IMR-90 (cell line): ENCODE data around the gene MAN2C1. TPM values are rescaled to one million over a fixed set of nuclear protein-coding genes. Genes with fewer than 3 reads are reported as not detected.

Experiments
- ATAC-seq: fragments of 200-7000 bp; cut with Tn5 transposase; 2 replicates; pipeline ENCODE4 v1.9.1; 2020; ENCODE audit warnings: low read depth, mild to moderate bottlenecking, moderate library complexity
- BruUV-seq: library from RNA; stranded (reverse); fragments of 400-500 nt; replicated peaks from 2 replicates; lab custom pipeline; 2021; lab: Mats Ljungman, UMichigan
- CTCF ChIA-PET: fragments of 300-600 bp; formaldehyde crosslinking; extraction: SDS; loops from one replicate; lab custom pipeline; 2021; ENCODE audit warnings: antibody characterized with exemption; lab: Yijun Ruan, JAX
- POLR2A ChIA-PET: fragments of 300-600 bp; sonication (Branson Sonifier 250); formaldehyde crosslinking; loops from one replicate; lab custom pipeline; 2022; ENCODE audit warnings: antibody characterized with exemption; ENCODE audit not compliant: unreplicated experiment; lab: Charles Lee
- DNase-seq: peaks from one replicate; pipeline ENCODE4 v3.0.0; 2013
- H2AFZ ChIP-seq: replicated peaks from 2 replicates; pipeline ENCODE3; 2013; ENCODE audit warnings: low read length, mild to moderate bottlenecking; ENCODE audit not compliant: poor library complexity
- H2AK5ac ChIP-seq: 2 replicates; pipeline ENCODE4 v1.6.1; 2013; ENCODE audit warnings: low read depth, low read length, inconsistent platforms
- H2AK9ac ChIP-seq: replicated peaks from 2 replicates; pipeline ENCODE3; 2013; ENCODE audit warnings: mild to moderate bottlenecking, low read depth, low read length, moderate library complexity; ENCODE audit not compliant: poor library complexity
- H2BK120ac ChIP-seq: 2 replicates; pipeline ENCODE4 v1.6.1; 2013; ENCODE audit warnings: low read depth, low read length, inconsistent platforms
- H2BK15ac ChIP-seq: 3 replicates; pipeline ENCODE4 v1.6.1; 2013; ENCODE audit warnings: low read depth, low read length, inconsistent platforms
- H2BK20ac ChIP-seq: 2 replicates; pipeline ENCODE4 v1.6.1; 2013; ENCODE audit warnings: low read depth, mild to moderate bottlenecking, inconsistent platforms, low read length, moderate library complexity
- H2BK5ac ChIP-seq: 2 replicates; pipeline ENCODE4 v1.6.1; 2013; ENCODE audit warnings: mild to moderate bottlenecking, low read depth, low read length, inconsistent platforms; ENCODE audit not compliant: poor library complexity, severe bottlenecking
- H3K14ac ChIP-seq: replicated peaks from 2 replicates; pipeline ENCODE4 v1.6.1; 2013; ENCODE audit warnings: low read depth, low read length, inconsistent platforms
- H3K18ac ChIP-seq: 2 replicates; pipeline ENCODE4 v1.6.1; 2013; ENCODE audit warnings: low read depth, low read length, control low read depth
- H3K23ac ChIP-seq: 2 replicates; pipeline ENCODE4 v1.6.1; 2013; ENCODE audit warnings: low read depth, low read length, inconsistent platforms
- H3K27ac ChIP-seq: 2 replicates; pipeline ENCODE4 v1.5.1; 2013; ENCODE audit warnings: mild to moderate bottlenecking, control low read depth, low read length; ENCODE audit not compliant: insufficient read depth
- H3K27me3 ChIP-seq: 2 replicates; pipeline ENCODE4 v1.6.1; 2013; ENCODE audit warnings: low read length; ENCODE audit not compliant: control insufficient read depth, insufficient read depth
- H3K36me3 ChIP-seq: 2 replicates; pipeline ENCODE4 v1.6.1; 2013; ENCODE audit warnings: low read length, mixed read lengths; ENCODE audit not compliant: control insufficient read depth, insufficient read depth
- H3K4ac ChIP-seq: 2 replicates; pipeline ENCODE4 v1.6.1; 2013; ENCODE audit warnings: low read depth, low read length, inconsistent platforms
- H3K4me1 ChIP-seq: 2 replicates; pipeline ENCODE4 v1.6.1; 2013; ENCODE audit warnings: low read length, mixed read lengths; ENCODE audit not compliant: control insufficient read depth, insufficient read depth
- H3K4me2 ChIP-seq: 2 replicates; pipeline ENCODE4 v1.6.1; 2013; ENCODE audit warnings: low read depth, mild to moderate bottlenecking, control low read depth, low read length, moderate library complexity
- H3K4me3 ChIP-seq: 2 replicates; pipeline ENCODE4 v1.5.1; 2013; ENCODE audit warnings: low read depth, mild to moderate bottlenecking, control low read depth, low read length, moderate library complexity; ENCODE audit not compliant: insufficient read depth
- H3K56ac ChIP-seq: 2 replicates; pipeline ENCODE4 v1.6.1; 2013; ENCODE audit warnings: low read length, inconsistent platforms; ENCODE audit not compliant: insufficient read depth; ENCODE audit errors: extremely low read depth
- H3K79me1 ChIP-seq, 2 experiments: 2 replicates each; pipeline ENCODE4 v1.6.1; 2013; ENCODE audit warnings: low read length in 2 of 2, inconsistent platforms in 1 of 2, low read depth in 1 of 2
- H3K9ac ChIP-seq: 2 replicates; pipeline ENCODE4 v1.6.1; 2013; ENCODE audit warnings: low read depth, low read length, control low read depth
- H3K9me1 ChIP-seq: 2 replicates; pipeline ENCODE4 v1.6.1; 2013; ENCODE audit warnings: low read length, inconsistent platforms; ENCODE audit not compliant: insufficient read depth
- H3K9me3 ChIP-seq: 2 replicates; pipeline ENCODE4 v1.6.1; 2013; ENCODE audit warnings: low read length; ENCODE audit not compliant: control insufficient read depth, insufficient read depth
- H4K20me1 ChIP-seq: 2 replicates; pipeline ENCODE4 v1.6.1; 2013; ENCODE audit warnings: low read length, inconsistent platforms; ENCODE audit not compliant: insufficient read depth
- H4K5ac ChIP-seq: 2 replicates; pipeline ENCODE4 v1.6.1; 2013; ENCODE audit warnings: mild to moderate bottlenecking, low read depth, low read length, control low read depth
- H4K8ac ChIP-seq, 2 experiments: 2 replicates each; pipeline ENCODE4 v1.6.1; 2013; ENCODE audit warnings: low read depth in 2 of 2, low read length in 2 of 2, control low read depth in 1 of 2, inconsistent platforms in 1 of 2
- H4K91ac ChIP-seq: 2 replicates; pipeline ENCODE4 v1.6.1; 2013; ENCODE audit warnings: low read depth, low read length, inconsistent platforms; ENCODE audit not compliant: insufficient read depth
- BHLHE40 ChIP-seq: fragments of 150-350 bp; IDR thresholded peaks from 2 replicates; pipeline ENCODE4 v1.6.1; 2016; ENCODE audit warnings: mild to moderate bottlenecking, low read depth, low read length
- CEBPB ChIP-seq: IDR thresholded peaks from 2 replicates; pipeline ENCODE4 v1.6.1; 2012; ENCODE audit warnings: low read depth, low read length, improper control_type of control experiment
- CHD1 ChIP-seq: IDR thresholded peaks from 2 replicates; pipeline ENCODE4 v1.6.1; 2012; ENCODE audit warnings: low read depth, low read length, improper control_type of control experiment
- CTCF ChIP-seq: conservative IDR thresholded peaks from 2 replicates; pipeline ENCODE4 v1.5.1; 2012; ENCODE audit warnings: mild to moderate bottlenecking, low read depth, low read length, improper control_type of control experiment
- ELK1 ChIP-seq: fragments of 150-350 bp; IDR thresholded peaks from 2 replicates; pipeline ENCODE4 v1.6.1; 2016; ENCODE audit warnings: low read depth, mild to moderate bottlenecking, low read length, moderate library complexity, borderline replicate concordance
- FOS ChIP-seq: fragments of 150-350 bp; IDR thresholded peaks from 2 replicates; pipeline ENCODE4 v1.6.1; 2016; ENCODE audit warnings: low read depth, low read length
- MAFK ChIP-seq: IDR thresholded peaks from 2 replicates; pipeline ENCODE4 v1.6.1; 2012; ENCODE audit warnings: low read depth, low read length, improper control_type of control experiment
- MAZ ChIP-seq: IDR thresholded peaks from 2 replicates; pipeline ENCODE4 v1.6.1; 2012; ENCODE audit warnings: low read depth, mild to moderate bottlenecking, low read length, improper control_type of control experiment, moderate library complexity, borderline replicate concordance
- MXI1 ChIP-seq: IDR thresholded peaks from 2 replicates; pipeline ENCODE4 v1.6.1; 2012; ENCODE audit warnings: low read depth, mild to moderate bottlenecking, low read length, moderate library complexity, borderline replicate concordance
- NFE2L2 ChIP-seq: fragments of 150-350 bp; IDR thresholded peaks from 2 replicates; pipeline ENCODE4 v1.6.1; 2016; ENCODE audit warnings: low read depth, mild to moderate bottlenecking, low read length
- POLR2A ChIP-seq: IDR thresholded peaks from 2 replicates; pipeline ENCODE4 v1.6.1; 2012; ENCODE audit warnings: mild to moderate bottlenecking, low read depth, low read length
- RCOR1 ChIP-seq: IDR thresholded peaks from 2 replicates; pipeline ENCODE4 v1.6.1; 2012; ENCODE audit warnings: mild to moderate bottlenecking, low read length, improper control_type of control experiment; ENCODE audit not compliant: insufficient replicate concordance
- RFX5 ChIP-seq: IDR thresholded peaks from 2 replicates; pipeline ENCODE4 v1.8.0; 2012; ENCODE audit warnings: low read depth, mild to moderate bottlenecking, low read length, moderate library complexity
- SMC3 ChIP-seq: fragments of 150-350 bp; IDR thresholded peaks from 2 replicates; pipeline ENCODE4 v1.6.1; 2016; ENCODE audit warnings: low read depth, mild to moderate bottlenecking, antibody characterized with exemption, low read length, moderate library complexity
- USF2 ChIP-seq: fragments of 150-350 bp; IDR thresholded peaks from 2 replicates; pipeline ENCODE4 v1.6.1; 2017; ENCODE audit warnings: mild to moderate bottlenecking, antibody characterized with exemption, low read length, low read depth
- WGBS, 2 experiments: methylation state at CpG; one replicate each; pipeline versions ENCODE4 v1.1.5 to v1.1.7; 2013; ENCODE audit warnings: missing lambda C conversion rate in 2 of 2; ENCODE audit not compliant: insufficient read length in 1 of 2; ENCODE audit errors: extremely low coverage in 2 of 2; 5-methylcytosine and 5-hydroxymethylcytosine counted together
- dilution Hi-C: fragments of 300-500 bp; cut with HindIII; formaldehyde crosslinking; loops from one replicate; pipeline ENCODE4 v1.14.3; 2018; ENCODE audit warnings: low sequenced_read_pairs; ENCODE audit not compliant: unreplicated experiment
- in situ Hi-C: fragments of 300-500 bp; cut with MboI; formaldehyde crosslinking; loops from 3 replicates; pipeline ENCODE4 v1.14.3; 2019; ENCODE audit warnings: low sequenced_read_pairs, inconsistent platforms, mixed read lengths
- intact Hi-C: fragments of 100-400 bp; cut with micrococcal nuclease; formaldehyde crosslinking; loops from 2 replicates; pipeline ENCODE4 v1.10.0; 2022
- polyA plus RNA-seq, 3 experiments: library from polyadenylated mRNA; depleted of rRNA; stranded (reverse); fragments of >200 nt; gene quantifications; 2 replicates each; pipeline ENCODE4 v1.2.3, GENCODE V29; 2012; ENCODE audit warnings: low replicate concordance in 1 of 3
- total RNA-seq: library from RNA; depleted of rRNA; stranded (reverse); fragments of >200 nt; gene quantifications from 2 replicates; pipeline ENCODE4 v1.2.3, GENCODE V29; 2012

The MAN2C1 gene
- total and polyA plus RNA-seq, 2 of the 4 experiments (the other 2 are of a cell fraction) = 34.8 to 153 TPM

- H4K8ac ChIP-seq = peak within 1 kb of the TSS; percentile 97 to 99
- H3K27ac ChIP-seq = peak within 1 kb of the TSS; percentile 83
- no peak within 1 kb of the TSS; the same call in 1 of the 3 replicates for H2BK15ac ChIP-seq
- peaks cover 9% of the 10 kb centered on the region; the same call in 1 of the 2 replicates for H3K4me1 ChIP-seq
- H3K18ac ChIP-seq = peak within 1 kb of the TSS; percentile 15; the same call in 1 of the 2 replicates
- WGBS, 2 experiments = 0% methylated on average over 4 of the region's 42 CpGs; no CpG with 5 or more reads in 1 of the 2 experiments
- peak within 1 kb of the TSS; percentile 63 for H3K56ac ChIP-seq
- in situ Hi-C loops (no loop called here), dilution Hi-C loops (no loop called here), intact Hi-C loops (no loop called here)
- peak within 1 kb of the TSS; percentile 93 for H3K14ac ChIP-seq
- DNase-seq (peak; percentile 95), ATAC-seq (peak; percentile 97)
- H3K9ac ChIP-seq = peak within 1 kb of the TSS; percentile 84
- no TSS peak for BruUV-seq
- POLR2A ChIA-PET = no interaction called here
- peak within 1 kb of the TSS; percentile 64; the same call in 1 of the 2 replicates for H3K23ac ChIP-seq
- no peak within 1 kb of the TSS for H2BK20ac ChIP-seq
- peaks cover 7% of the 10 kb centered on the region for H3K9me1 ChIP-seq
- H3K4me3 ChIP-seq = peak within 1 kb of the TSS; percentile 93
- peak within 1 kb of the TSS; percentile 94 for H3K4me2 ChIP-seq
- no peaks in the 10 kb centered on the region for H4K20me1 ChIP-seq
- H3K36me3 ChIP-seq = peaks cover 13% of the 10 kb centered on the region
- peak within 1 kb of the TSS; percentile 99 for H2AFZ ChIP-seq
- H4K5ac ChIP-seq = peak within 1 kb of the TSS; percentile 97
- H2AK5ac ChIP-seq = peak within 1 kb of the TSS; percentile 83
- peak within 1 kb of the TSS; percentile 93 for H3K4ac ChIP-seq
- peak within 1 kb of the TSS; percentile 91 for H4K91ac ChIP-seq
- H2BK5ac ChIP-seq = peak within 1 kb of the TSS; percentile 84
- peaks cover 4% of the 10 kb centered on the region for H3K27me3 ChIP-seq
- no peaks in the 10 kb centered on the region for H3K9me3 ChIP-seq
- CTCF ChIA-PET = no interaction called here
- peak within 1 kb of the TSS; percentile 42; the same call in 1 of the 2 replicates for H2BK120ac ChIP-seq
- peak within 1 kb of the TSS; percentile 87 for H2AK9ac ChIP-seq
- H3K79me1 ChIP-seq = peaks cover 8 to 17% of the 10 kb centered on the region in 2 experiments
- TF ChIP-seq POLR2A = peak; percentile 34; the same call in 1 of the 2 replicates
- TF ChIP-seq NFE2L2 = no peak
- no peak for TF ChIP-seq CHD1
- no peak for TF ChIP-seq ELK1
- no peak for TF ChIP-seq RCOR1
- peak; percentile 39; the same call in 1 of the 2 replicates for TF ChIP-seq FOS
- peak; percentile 95 for TF ChIP-seq MAZ
- no peak for TF ChIP-seq CEBPB
- peak; percentile 63 for TF ChIP-seq BHLHE40
- TF ChIP-seq CTCF = no peak
- peak; percentile 98 for TF ChIP-seq USF2
- no peak for TF ChIP-seq RFX5
- no peak for TF ChIP-seq SMC3
- TF ChIP-seq MAFK = no peak
- TF ChIP-seq MXI1 = no peak
These were observed 32.6 kb downstream of the MAN2C1 start, which contains the start of gene COMMD4 for GRCh38 chr15:75335705-75336355. Gene COMMD4, plus strand, starts transcription at chr15:75336063. Its CDS starts 27 bp downstream, at chr15:75336090.
